ENCODE results near the gene ENDOD1.
"Not testable (repeated sequence)": the region's sequence is repeated elsewhere in the genome, so short reads cannot be mapped to it uniquely, and the experiment has no call there.

ENDOD1 gene

DNA sequence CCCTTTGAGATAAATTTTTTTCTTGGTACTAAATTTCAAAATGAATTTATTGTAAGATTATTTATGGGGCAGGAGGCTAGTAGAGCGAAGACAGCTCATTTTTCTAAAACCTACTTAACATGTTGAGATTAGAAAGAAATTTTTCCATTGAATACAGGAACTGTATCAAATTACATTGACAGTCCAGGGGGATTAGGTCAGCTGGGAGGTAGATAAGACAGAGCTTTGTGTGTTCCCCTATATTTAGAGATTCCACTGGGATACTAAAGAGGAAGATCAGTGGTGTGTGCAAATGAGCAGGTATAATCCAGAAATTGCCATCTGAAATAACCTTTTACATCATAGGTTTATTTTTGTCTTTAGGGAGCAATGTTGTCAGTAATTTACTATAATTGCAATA lies 32.1 kb downstream of the ENDOD1 start:
- no peak overlapping the region for H3K4me3 ChIP-seq (ENCODE audit: low read depth, low read length)
- no peak for TF ChIP-seq CTCF (IDR thresholded peaks at IDR 0.05; ENCODE audit: low read depth, low read length, missing control alignments)
- DNase-seq (ENCODE audit: low read depth): no peak

DNA sequence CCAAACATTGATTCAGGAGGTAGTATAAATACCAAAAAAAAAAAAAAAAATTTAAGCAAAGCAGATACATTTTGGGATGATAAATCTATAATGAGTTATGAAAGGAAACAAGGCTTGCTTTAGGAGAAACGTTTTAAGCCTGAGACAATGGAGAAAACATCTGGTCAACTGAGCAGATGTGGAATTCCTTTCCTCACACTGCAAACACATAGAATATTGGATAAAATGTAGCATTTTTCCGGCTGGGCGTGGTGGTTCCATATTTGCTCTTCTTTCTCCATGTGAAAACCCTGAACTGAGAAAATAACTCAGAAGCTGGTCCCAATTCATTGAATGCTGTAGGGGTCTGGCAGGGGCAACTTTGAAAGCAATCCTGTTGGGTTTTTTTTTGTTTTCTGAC lies 33.9 kb downstream of the ENDOD1 start:
- TF ChIP-seq CTCF (IDR thresholded peaks at IDR 0.05; ENCODE audit: low read depth, low read length, missing control alignments): no peak
- DNase-seq (ENCODE audit: low read depth): no peak
- H3K4me3 ChIP-seq (ENCODE audit: low read depth, low read length): no peak overlapping the region

DNA sequence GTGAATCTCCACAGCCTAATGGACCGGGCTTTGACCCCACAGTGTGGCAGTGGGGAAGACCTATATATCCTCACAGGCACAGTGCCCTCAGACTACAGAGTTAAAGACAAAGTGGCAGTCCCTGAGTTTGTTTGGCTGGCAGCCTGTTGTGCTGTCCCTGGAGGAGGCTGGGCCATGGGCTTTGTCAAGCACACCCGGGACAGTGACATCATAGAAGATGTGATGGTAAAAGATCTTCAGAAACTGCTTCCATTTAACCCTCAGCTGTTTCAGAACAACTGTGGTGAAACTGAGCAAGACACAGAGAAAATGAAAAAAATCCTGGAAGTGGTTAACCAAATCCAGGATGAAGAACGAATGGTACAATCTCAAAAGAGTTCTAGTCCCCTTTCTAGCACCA lies 39.0 kb downstream of the ENDOD1 start:
- no peak overlapping the region for H3K4me3 ChIP-seq (ENCODE audit: low read depth, low read length)
- DNase-seq (ENCODE audit: low read depth): no peak
- no peak for TF ChIP-seq CTCF (IDR thresholded peaks at IDR 0.05; ENCODE audit: low read depth, low read length, missing control alignments)

DNA sequence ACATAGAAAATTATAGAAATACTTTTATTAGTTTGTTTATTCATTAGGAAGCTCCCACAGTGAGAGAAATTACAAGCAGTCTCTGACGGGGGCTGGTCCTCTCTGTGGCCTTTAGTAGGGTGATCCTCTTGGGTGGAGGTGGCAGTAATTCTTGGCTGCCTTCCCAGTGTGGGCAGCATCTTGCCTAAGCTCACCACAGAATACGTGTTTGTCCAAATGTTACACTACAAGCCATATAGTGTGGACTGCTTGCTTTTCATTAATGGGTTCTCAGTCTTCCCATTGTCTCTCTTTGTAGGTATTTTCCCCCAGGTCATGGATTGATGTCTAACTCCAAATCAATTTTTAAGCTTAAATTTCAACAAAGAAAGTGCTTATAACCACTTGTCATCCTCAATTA lies 43.3 kb downstream of the ENDOD1 start:
- no peak for DNase-seq (ENCODE audit: low read depth)
- H3K4me3 ChIP-seq (ENCODE audit: low read depth, low read length): no peak overlapping the region
- TF ChIP-seq CTCF (IDR thresholded peaks at IDR 0.05; ENCODE audit: low read depth, low read length, missing control alignments): no peak

GRCh38 chr11:95134491-95134890 lies 44.8 kb downstream of the ENDOD1 start:
- TF ChIP-seq CTCF (IDR thresholded peaks at IDR 0.05; ENCODE audit: low read depth, low read length, missing control alignments): no peak
- no peak overlapping the region for H3K4me3 ChIP-seq (ENCODE audit: low read depth, low read length)
- no peak for DNase-seq (ENCODE audit: low read depth)

GRCh38 chr11:95135155-95135554 lies 45.5 kb downstream of the ENDOD1 start:
- no peak for DNase-seq (ENCODE audit: low read depth)
- TF ChIP-seq CTCF (IDR thresholded peaks at IDR 0.05; ENCODE audit: low read depth, low read length, missing control alignments): no peak
- no peak overlapping the region for H3K4me3 ChIP-seq (ENCODE audit: low read depth, low read length)

DNA sequence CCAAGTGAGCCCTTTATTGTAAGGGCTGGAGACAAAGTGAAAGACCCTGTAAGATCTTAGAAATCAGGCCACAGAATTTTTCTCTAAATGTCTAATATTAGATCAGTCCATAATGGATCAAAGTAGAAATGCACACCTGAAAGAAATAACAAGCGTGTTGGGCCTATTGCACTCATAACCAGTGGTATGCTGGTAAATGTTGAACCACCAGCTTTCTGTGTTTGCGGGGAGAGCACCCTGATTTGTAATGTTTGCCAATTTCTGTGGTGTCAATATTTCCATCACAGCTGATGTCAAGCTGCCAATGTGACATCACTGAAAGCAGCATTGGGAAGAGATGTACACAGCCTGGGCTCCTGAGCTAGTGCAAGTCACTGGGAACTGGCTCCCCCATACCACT lies 46.2 kb downstream of the ENDOD1 start:
- no peak for DNase-seq (ENCODE audit: low read depth)
- H3K4me3 ChIP-seq (ENCODE audit: low read depth, low read length): no peak overlapping the region

GRCh38 chr11:95136747-95137146 lies 47.1 kb downstream of the ENDOD1 start:
- not testable (repeated sequence) for DNase-seq (ENCODE audit: low read depth)

More for the DNA sequence above, 46.2 kb downstream of the ENDOD1 start:
- no peak for TF ChIP-seq CTCF (IDR thresholded peaks at IDR 0.05; ENCODE audit: low read depth, low read length, missing control alignments)

More at GRCh38 chr11:95136747-95137146, 47.1 kb downstream of the ENDOD1 start:
- not testable (repeated sequence) for H3K4me3 ChIP-seq (ENCODE audit: low read depth, low read length)
